HFF-Myc (cell line): Measurements from ENCODE around the gene TBC1D10B.

Source experiments
- DNase-seq: peaks from one replicate; pipeline ENCODE4 v3.0.0-alpha.2; 2011; ENCODE audit warnings: low read depth; ENCODE audit errors: extremely low read depth
- H3K4me3 ChIP-seq: replicated peaks from 2 replicates; pipeline ENCODE4 v1.5.1; 2011; ENCODE audit warnings: low read depth, mild to moderate bottlenecking, control low read depth, low read length
- CTCF ChIP-seq: IDR thresholded peaks from 2 replicates; pipeline ENCODE4 v1.5.1; 2012; ENCODE audit warnings: mild to moderate bottlenecking, low read depth, low read length, control low read depth; ENCODE audit errors: missing control alignments

Gene TBC1D10B

GRCh38 chr16:30370456-30371247 lies at the start of gene TBC1D10B:
Gene TBC1D10B, minus strand, starts transcription at chr16:30370494. Its CDS starts 311 bp downstream, at chr16:30370183.
- TF ChIP-seq CTCF = peak; percentile 32

GRCh38 chr16:30418350-30419181 lies 48.3 kb upstream of the TBC1D10B start:
- H3K4me3 ChIP-seq = peak overlapping the region; percentile 42
- no peak for TF ChIP-seq CTCF
- DNase-seq = no peak

More at GRCh38 chr16:30370456-30371247, at the start of gene TBC1D10B:
- DNase-seq = peak; percentile 100
- H3K4me3 ChIP-seq = peak within 1 kb of the TSS; percentile 88

GRCh38 chr16:30417529-30418349 lies 47.4 kb upstream of the TBC1D10B start:
- DNase-seq = peak; percentile 80
- peak; percentile 5 for TF ChIP-seq CTCF
- H3K4me3 ChIP-seq = peak overlapping the region; percentile 42

GRCh38 chr16:30416624-30417528 lies 46.6 kb upstream of the TBC1D10B start:
- TF ChIP-seq CTCF = no peak
- H3K4me3 ChIP-seq = peak overlapping the region; percentile 42

GRCh38 chr16:30416047-30416603 lies 45.8 kb upstream of the TBC1D10B start:
- DNase-seq = no peak
- no peak overlapping the region for H3K4me3 ChIP-seq
- no peak for TF ChIP-seq CTCF

More at GRCh38 chr16:30416624-30417528, 46.6 kb upstream of the TBC1D10B start:
- DNase-seq = no peak
